Loucy (cell line): ENCODE data around the gene ANO8.

ENCODE experiments used
- CTCF ChIP-seq: fragments of 200-600 bp; sonication (generic); conservative IDR thresholded peaks from 2 replicates; pipeline ENCODE4 v1.5.1; 2014; ENCODE audit warnings: mild to moderate bottlenecking, antibody characterized with exemption, low read length
- EZH2phosphoT487 ChIP-seq: fragments of 200-600 bp; IDR thresholded peaks from 2 replicates; pipeline ENCODE4 v1.6.1; 2018; ENCODE audit warnings: antibody characterized with exemption, mild to moderate bottlenecking, moderate library complexity, borderline replicate concordance

GRCh38 chr19:17327654-17328516 lies 6.8 kb downstream of the ANO8 start:
- TF ChIP-seq CTCF = no peak
- no peak for TF ChIP-seq EZH2phosphoT487
